Glomerular visceral epithelial cell (primary cell): ENCODE data around the gene OR11H12.
"Not testable (repeated sequence)": the region's sequence is repeated elsewhere in the genome, so short reads cannot be mapped to it uniquely, and the experiment has no call there.

Source experiments
- DNase-seq: peaks from one replicate; pipeline ENCODE4 v3.0.0-alpha.2; 2016; ENCODE audit errors: extremely low spot score

OR11H12 gene

GRCh38 chr14:18600817-18601216 lies at the start of gene OR11H12:
Gene OR11H12 (plus strand): TSS chr14:18601117. CDS start chr14:18601117, 0 bp downstream.
- DNase-seq = not testable (repeated sequence)

DNA sequence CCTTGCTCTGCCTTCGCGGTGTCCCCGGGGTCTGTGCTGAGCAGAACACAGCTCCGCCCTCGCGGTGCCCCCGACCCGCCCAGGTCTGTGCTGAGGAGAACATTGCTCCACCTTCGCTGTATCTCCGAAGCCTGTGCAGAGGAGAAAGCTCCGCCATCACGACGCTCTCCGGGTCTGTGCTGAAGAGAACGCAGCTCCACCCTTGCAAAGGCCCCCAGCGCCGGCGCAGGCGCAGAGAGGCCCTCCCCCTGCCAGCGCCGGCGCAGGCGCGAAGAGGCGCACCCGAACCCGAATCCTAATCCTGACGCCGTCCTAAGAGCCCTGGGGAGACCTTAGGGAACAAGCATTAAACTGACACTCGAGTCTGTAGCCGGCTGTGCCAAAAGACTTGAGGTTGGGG lies 18.0 kb upstream of the OR11H12 start:
- DNase-seq = not testable (repeated sequence)

GRCh38 chr14:18626610-18627213 lies 25.8 kb downstream of the OR11H12 start:
- DNase-seq = not testable (repeated sequence)

GRCh38 chr14:18636066-18636465 lies 35.1 kb downstream of the OR11H12 start:
- DNase-seq = not testable (repeated sequence)

- DNase-seq = not testable (repeated sequence)
Measured at GRCh38 chr14:18638032-18638431, 37.1 kb downstream of the OR11H12 start.

DNA sequence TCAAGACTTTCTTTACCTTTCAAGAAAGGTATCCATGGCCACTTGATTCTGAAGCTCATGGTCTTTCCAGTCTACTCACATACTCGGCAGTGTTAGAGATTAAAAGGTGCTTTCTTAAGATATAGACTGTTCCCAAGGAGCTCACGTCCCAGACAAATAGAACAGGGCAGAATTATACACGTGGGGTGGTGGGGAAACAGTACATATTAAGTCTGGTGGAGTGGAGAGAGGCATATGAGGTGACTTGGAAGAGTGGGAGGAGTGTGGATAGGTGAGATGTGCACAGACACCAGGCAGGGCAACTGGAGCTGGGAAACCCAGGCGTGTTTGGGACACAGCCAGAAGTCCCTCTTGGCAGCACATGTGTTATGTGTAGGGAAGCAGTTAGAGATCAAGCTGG lies 37.9 kb downstream of the OR11H12 start:
- not testable (repeated sequence) for DNase-seq

- not testable (repeated sequence) for DNase-seq
Measured at GRCh38 chr14:18646075-18646730, 45.3 kb downstream of the OR11H12 start.
